Fibroblast of lung (primary cell): Measurements from ENCODE around the gene MYO18B.

Experiments used
- EZH2 ChIP-seq: IDR thresholded peaks from 2 replicates; pipeline ENCODE4 v1.5.1; 2012; ENCODE audit warnings: low read length, control low read depth, mild to moderate bottlenecking; ENCODE audit errors: missing control alignments
- TF ChIP-seq, protein P1 (sequence below), 2 donors: IDR thresholded peaks in 1 of 2; conservative IDR thresholded peaks in 1 of 2; 1 replicate in 1 of 2; 2 replicates in 1 of 2; pipeline ENCODE4 v1.5.1; 2011 to 2012; ENCODE audit warnings: low read length in 2 of 2, control low read depth in 1 of 2, inconsistent platforms in 1 of 2, low read depth in 1 of 2, mild to moderate bottlenecking in 1 of 2

DNA sequence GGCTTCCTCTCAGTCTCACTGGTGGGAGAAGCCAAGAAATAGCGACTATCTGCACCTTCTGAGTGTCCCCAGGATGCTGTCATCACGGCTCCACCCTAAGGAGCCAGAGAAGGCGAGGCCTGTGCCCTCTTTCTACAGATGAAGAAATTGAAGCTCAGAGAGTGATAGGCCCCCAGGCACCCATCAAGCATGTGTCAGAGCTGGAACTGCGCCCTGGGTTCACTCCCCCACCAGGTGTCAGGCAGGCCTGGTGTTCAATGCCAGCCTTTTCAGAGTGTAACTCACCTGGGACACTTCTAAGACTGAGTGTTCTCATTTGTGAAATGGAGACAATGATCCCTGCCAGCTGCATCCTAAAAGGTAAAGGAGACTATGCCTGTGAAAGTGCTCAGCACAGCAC lies 299.9 kb downstream of the MYO18B start:
- TF ChIP-seq, protein P1, sequence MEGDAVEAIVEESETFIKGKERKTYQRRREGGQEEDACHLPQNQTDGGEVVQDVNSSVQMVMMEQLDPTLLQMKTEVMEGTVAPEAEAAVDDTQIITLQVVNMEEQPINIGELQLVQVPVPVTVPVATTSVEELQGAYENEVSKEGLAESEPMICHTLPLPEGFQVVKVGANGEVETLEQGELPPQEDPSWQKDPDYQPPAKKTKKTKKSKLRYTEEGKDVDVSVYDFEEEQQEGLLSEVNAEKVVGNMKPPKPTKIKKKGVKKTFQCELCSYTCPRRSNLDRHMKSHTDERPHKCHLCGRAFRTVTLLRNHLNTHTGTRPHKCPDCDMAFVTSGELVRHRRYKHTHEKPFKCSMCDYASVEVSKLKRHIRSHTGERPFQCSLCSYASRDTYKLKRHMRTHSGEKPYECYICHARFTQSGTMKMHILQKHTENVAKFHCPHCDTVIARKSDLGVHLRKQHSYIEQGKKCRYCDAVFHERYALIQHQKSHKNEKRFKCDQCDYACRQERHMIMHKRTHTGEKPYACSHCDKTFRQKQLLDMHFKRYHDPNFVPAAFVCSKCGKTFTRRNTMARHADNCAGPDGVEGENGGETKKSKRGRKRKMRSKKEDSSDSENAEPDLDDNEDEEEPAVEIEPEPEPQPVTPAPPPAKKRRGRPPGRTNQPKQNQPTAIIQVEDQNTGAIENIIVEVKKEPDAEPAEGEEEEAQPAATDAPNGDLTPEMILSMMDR (conservative IDR thresholded peaks at IDR 0.05 in 1 of 2, IDR thresholded peaks at IDR 0.05 in 1 of 2; ENCODE audit: low read depth in 1 of 2, low read length in 2 of 2) = no peak
- no peak for TF ChIP-seq EZH2
